ENCODE measurements around the gene PPP1R2.
"Not testable (repeated sequence)": the region's sequence is repeated elsewhere in the genome, so short reads cannot be mapped to it uniquely, and the experiment has no call there.

Gene PPP1R2

DNA sequence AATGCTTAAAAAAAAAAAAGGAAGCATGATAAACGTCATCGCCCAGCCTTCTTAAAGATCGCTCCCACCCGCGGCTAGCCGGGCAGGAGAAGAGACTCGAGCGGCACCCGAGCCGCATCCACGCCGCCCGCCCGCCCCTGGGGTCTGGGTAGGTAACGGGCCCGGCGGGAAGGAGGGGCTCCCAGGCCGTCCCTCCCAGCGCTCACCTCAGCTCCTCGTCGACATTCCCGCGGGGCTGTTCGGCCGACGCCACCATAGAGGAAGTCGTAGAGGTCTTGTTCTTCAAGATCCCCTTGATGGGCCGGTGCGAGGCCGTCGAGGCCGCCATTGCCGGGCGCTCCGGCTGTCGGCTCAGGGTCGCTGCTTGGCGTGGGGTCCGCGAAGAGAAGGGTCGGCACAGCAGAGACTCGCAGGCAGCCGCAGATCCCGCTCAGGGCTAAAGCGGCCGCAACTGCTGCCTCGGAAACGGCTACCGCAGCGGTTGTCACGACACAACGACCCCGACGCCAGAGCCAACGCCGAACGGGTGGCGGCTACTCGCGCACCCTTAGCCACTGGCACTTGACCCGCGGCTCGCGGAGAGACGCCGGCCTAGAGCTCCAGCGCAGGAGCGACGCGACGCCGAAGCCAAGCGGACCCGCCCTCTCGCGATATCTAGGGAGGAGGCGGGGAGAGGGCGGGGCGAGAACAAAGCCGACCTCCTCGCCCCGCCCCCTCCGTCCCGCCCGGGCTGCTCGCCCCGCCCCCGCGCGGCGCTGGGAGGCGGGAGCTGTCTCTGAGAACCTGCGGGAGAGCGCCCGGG, at the start of gene PPP1R2:
TSS of gene PPP1R2 (minus strand) at position 628 of the 802 bp plus-strand sequence. CDS start at position 328, 300 bp downstream.
- DNase-seq, result peak; percentile 94

- no peak for DNase-seq
Measured at GRCh38 chr3:195591852-195592251, 48.7 kb upstream of the PPP1R2 start.

DNA sequence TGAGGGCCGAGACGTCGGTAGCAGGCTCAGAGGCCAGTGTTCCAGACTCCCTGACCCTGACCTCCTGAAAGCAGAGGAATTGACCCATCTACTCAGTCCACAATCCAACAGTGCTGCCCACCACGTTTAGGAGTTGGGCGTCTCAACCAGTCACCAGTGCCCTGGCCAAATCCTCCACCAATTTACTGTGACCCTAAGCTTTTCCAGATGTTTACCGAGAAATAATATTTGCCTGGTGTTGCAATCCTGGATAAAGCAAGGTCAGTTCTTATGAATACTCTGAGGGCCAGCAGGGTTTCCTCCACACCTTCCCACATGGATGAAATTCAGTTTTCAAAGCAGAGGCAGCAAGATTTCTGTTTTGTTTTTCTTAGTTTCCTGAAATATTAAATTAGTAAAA, 48.1 kb upstream of the PPP1R2 start:
- DNase-seq, result no peak

DNA sequence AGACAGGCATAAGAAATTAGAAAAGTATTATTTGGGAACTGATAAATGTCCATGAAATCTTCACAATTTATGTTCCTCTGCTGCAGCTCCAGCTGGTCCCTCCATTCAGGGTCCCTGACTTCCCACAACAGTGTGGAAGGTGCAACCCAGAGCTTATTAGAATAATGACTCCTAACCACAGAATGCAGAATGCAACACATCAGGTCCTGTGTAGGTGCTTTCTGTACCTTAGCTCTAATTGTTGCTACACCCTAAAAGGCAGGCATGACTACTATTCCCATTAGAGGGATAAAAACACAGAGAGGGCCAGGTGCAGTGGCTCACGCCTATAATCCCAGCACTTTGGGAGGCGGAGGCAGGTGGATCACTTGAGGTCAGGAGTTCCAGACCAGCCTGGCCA, 47.3 kb upstream of the PPP1R2 start:
- not testable (repeated sequence) for DNase-seq

- DNase-seq, result not testable (repeated sequence)
Measured at GRCh38 chr3:195589796-195590195, 46.7 kb upstream of the PPP1R2 start.

GRCh38 chr3:195587824-195588223, 44.7 kb upstream of the PPP1R2 start:
- DNase-seq, result no peak

DNA sequence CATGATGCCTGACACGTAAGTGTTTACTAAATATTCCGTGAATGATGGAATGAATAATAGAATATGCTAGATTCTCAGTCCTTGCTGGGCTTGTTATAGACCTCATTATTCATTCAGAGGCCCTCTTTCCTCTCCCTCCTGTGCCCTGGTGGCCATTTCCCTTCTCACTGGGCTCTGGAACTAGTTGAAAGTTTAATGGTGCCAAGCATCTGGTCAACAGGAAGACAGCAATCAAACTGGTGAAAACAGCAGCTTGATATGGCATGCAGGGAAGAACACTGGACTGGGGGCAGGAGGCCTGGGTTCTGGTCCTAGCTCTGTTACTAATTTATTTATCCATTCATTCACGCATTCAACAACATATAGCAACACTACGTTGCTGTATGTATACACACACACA, 44.3 kb upstream of the PPP1R2 start:
- DNase-seq, result no peak

GRCh38 chr3:195584543-195584870, 41.4 kb upstream of the PPP1R2 start:
- no peak for DNase-seq

- no peak for DNase-seq
Measured at GRCh38 chr3:195583831-195584542, 40.9 kb upstream of the PPP1R2 start, which contains the start of gene APOD. APOD (minus strand) TSS chr3:195583940; CDS start chr3:195579461, 4,479 bp downstream.

- no peak for DNase-seq
Measured at GRCh38 chr3:195582947-195583346, 39.8 kb upstream of the PPP1R2 start.

DNA sequence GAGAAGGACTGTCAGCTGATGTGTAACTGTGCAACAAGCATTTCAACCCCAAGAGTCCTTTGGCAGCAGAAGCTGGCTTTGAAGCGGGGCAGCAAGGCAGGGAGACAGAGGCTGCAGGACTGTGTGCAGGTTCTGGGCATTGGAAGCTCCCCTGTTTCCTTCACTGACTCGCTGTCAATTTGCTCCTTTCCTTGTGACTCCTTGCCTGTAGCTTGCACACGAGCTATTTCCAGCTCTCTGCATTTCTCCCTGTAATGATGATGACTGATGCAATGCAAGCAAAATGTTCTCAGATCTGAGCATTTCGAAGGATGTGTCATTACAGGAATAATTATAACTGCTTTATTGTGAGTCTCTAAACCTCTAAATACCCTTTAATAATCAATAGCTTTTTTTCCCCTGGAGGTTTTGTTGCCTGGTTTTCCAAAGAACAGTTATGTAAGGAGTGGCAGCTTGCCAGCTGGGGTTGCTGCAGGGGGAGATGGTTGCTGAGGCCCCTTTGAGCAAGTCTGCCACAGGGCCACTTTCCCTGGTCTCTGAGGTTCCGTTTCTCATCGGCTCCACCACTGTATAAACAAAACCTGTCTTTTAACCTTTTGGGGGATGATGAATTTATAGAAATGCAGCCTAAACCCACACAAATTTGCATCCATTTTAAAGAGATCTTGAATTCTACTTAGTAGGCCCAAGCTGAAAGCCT, 37.8 kb upstream of the PPP1R2 start:
- no peak for DNase-seq

DNA sequence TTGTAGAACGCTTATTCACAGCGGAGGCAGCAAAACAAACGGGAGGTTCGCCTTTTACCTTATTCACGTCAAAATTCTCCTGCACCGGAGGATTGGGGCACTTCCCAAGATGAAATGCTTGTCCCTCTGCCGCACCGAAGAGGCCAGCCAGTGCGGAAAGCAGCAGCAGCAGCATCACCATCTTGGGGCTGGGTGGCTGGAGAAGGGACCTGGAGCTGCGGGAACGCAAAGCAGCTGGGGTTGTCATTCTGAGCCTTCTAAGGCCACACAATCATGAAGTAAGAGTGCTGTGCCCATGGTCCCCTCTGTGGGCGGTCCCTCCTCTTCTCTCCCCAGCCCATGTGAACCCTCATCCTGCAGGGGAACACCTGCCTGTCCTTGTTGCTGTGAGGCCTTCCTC, 36.2 kb upstream of the PPP1R2 start:
- no peak for DNase-seq

DNA sequence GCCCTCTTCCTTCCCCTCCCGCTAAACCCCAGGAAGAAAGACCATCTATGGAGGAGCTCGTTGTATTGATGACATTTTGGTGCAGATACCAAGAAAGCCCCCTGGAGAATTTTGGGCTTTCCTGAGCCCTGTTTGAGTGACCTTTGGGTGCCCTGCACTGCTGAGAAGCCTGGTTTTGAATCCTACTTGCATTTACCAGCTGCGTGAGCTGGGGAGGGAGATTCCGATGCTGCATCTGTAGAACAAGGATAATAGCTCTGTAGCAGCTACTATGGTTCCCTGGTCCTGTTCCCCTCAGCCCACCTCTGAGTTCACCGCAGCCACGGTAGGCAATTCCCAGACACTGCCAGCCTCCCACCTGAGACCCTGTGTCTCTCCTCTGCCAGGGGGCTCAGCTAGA, 35.4 kb upstream of the PPP1R2 start:
- DNase-seq, result no peak

- DNase-seq, result no peak
Measured at GRCh38 chr3:195577645-195578177, 34.6 kb upstream of the PPP1R2 start.

DNA sequence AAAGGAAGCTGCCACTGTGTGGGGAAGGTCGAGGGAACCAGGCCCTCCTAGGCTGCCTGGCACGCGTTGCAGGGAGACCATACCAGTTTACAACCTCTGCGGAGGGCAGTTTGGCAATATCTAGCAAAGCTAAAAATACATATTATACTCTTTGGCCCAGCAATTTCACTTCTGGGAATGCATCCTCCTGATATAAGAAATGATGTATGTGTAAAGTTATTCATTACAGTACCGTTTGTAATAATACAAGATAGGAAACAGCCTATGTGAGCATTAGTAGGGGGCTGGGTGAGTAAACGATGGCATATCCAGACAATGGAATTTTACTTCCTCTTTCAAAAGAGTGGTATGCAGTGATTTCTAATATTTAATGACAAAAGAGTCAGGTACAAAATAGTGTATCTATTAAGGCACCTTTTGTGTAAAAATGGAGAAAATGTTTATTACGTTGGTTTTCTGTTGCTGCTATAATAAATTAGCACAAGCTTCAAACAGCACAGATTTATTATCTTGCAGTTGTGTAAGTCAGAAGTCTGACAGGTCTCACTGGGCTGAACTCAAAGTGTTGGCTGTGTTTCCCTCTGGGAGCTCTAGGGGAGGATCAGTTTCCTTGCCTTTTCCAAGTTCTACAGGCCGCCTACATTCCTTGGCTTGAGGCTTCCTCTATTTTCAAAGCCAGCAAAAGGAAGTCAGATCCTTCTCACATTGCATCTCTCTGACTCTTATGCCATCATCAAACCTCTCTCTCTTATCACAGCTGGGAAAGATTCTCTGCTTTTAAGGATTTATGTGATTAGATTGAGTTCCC, 31.6 kb upstream of the PPP1R2 start:
- no peak for DNase-seq

GRCh38 chr3:195573611-195574496, 30.7 kb upstream of the PPP1R2 start:
- DNase-seq, result no peak

DNA sequence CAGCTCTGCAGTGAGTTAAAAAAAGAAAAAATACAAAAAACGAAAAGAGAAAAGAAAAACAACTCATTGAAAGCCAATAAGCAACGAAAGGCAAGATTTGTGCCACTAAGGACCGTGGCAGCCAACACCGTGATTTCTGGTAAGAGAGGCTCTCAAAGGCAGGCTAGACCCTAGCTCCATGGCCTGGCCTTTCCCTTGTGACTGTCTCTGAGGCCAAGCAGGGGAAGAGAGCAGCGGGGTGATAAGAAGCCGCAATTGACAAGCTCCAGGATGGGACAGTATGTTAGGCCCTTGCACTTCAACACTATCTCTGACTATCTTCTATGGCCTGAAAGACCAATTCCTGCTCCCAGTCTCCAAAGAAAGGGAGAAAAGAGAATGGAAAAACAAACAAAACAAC, 28.2 kb upstream of the PPP1R2 start:
- DNase-seq, result no peak

DNA sequence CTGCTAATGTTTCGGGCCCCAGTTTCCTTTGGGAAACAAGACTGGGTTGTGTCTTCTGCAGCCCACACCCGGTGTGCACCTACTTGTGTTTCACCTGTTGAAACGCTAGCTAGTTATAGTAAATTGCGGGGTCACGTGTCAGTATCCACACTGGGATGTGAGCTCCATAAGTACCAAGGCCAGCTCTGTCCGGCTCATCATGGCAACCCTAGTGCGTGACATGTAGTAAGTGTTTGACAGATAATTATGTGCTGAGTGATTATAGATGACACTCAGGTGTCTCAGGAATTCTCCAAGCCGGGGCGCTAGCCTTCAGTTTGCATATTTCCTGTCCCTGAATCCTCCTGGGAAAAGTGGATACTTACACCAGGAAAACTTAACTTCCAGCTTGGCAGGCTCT, 27.8 kb upstream of the PPP1R2 start:
- DNase-seq, result no peak

GRCh38 chr3:195570344-195570743, 27.2 kb upstream of the PPP1R2 start:
- DNase-seq, result no peak

DNA sequence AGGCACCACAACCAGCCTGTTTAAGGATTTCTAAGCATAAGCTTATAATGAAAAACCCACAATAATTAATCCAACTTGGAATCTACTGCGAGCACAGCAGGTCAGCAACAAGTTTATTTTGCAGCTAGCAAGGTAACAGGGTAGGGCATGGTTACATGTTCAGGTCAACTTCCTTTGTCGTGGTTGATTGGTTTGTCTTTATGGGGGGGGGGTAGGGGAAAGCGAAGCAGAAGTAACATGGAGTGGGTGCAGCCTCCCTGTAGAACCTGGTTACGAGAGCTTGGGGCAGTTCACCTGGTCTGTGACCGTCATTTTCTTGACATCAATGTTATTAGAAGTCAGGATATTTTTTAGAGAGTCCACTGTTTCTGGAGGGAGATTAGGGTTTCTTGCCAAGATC, 25.5 kb upstream of the PPP1R2 start:
- DNase-seq, result no peak

DNA sequence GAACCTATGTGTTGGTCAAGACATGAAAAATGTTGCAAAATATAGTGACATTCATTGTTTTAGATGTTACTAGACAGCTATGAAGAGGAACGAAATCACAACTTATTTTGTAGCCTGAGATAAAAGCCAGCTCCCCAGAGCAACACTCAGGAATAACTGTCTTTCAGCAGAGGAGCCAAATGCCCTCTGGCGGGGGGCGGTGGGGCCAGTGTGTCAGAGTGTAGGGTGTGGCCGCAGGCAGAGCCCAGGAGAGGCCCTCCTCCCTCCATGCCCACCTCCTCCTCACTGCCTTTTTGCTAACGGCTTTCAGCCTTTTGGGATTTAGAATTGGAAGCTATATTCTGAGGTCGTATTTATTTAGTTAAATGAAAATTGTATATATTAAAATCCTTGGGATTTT, 23.7 kb upstream of the PPP1R2 start:
- DNase-seq, result no peak

- no peak for DNase-seq
Measured at GRCh38 chr3:195565716-195566115, 22.6 kb upstream of the PPP1R2 start.

Data from activated CD4-positive, alpha-beta T cell treated with anti-CD3 and anti-CD28 coated beads for 48 hours (primary cell).